ENCODE results near the gene ENTPD5.

GRCh38 chr14:74018174-74018585 is 908 bp downstream of the ENTPD5 start:
- TF ChIP-seq POLR2AphosphoS5 (IDR thresholded peaks at IDR 0.05; ENCODE audit: low read depth) (no peak), CTCF (IDR thresholded peaks at IDR 0.05; ENCODE audit: insufficient read depth, low read length) (no peak)
